Measurements from ENCODE around the gene ETS2.

DNA sequence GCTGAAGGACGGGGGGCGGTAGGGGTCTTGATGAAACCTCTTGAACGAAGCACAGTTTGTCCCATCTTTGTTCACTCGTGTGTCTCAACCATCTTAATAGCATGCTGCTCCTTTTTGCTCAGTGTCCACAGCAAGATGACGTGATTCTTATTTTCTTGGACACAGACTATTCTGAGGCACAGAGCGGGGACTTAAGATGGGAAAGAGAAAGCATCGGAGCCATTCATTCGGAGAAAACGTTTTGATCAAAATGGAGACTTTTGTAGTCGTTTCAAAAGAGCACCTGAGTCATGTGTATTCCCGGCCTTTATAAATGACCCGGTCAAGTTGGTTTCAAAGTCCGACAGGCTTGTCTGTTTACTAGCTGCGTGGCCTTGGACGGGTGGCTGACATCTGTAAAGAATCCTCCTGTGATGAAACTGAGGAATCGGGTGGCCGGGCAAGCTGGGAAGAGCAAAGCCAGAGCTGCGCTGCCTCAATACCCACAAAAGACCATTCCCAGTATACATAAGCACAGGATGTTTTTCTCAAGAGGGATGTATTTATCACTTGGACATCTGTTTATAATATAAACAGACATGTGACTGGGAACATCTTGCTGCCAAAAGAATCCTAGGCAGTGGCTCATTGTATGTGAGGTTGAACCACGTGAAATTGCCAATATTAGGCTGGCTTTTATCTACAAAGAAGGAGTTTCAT lies 18.5 kb downstream of the ETS2 start:
- TF ChIP-seq, protein P1, sequence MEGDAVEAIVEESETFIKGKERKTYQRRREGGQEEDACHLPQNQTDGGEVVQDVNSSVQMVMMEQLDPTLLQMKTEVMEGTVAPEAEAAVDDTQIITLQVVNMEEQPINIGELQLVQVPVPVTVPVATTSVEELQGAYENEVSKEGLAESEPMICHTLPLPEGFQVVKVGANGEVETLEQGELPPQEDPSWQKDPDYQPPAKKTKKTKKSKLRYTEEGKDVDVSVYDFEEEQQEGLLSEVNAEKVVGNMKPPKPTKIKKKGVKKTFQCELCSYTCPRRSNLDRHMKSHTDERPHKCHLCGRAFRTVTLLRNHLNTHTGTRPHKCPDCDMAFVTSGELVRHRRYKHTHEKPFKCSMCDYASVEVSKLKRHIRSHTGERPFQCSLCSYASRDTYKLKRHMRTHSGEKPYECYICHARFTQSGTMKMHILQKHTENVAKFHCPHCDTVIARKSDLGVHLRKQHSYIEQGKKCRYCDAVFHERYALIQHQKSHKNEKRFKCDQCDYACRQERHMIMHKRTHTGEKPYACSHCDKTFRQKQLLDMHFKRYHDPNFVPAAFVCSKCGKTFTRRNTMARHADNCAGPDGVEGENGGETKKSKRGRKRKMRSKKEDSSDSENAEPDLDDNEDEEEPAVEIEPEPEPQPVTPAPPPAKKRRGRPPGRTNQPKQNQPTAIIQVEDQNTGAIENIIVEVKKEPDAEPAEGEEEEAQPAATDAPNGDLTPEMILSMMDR (IDR thresholded peaks at IDR 0.05; ENCODE audit: control extremely low read depth in 1 of 3, insufficient read depth in 1 of 3, low read depth in 1 of 3, low read length in 3 of 3): no peak
- TF ChIP-seq POU5F1 (IDR thresholded peaks at IDR 0.05; ENCODE audit: low read depth, low read length) (no peak), POLR2AphosphoS5 (IDR thresholded peaks at IDR 0.05; ENCODE audit: low read depth, low read length) (no peak), NRF1 (IDR thresholded peaks at IDR 0.05; ENCODE audit: low read depth, low read length) (no peak)
